GM18519 (cell line): Measurements from ENCODE around the gene CHST6.
"Not testable (repeated sequence)": the region's sequence is repeated elsewhere in the genome, so short reads cannot be mapped to it uniquely, and the experiment has no call there.

Experiments used
- ATAC-seq: cut with Tn5 transposase; IDR thresholded peaks from one replicate; pipeline ENCODE4 v1.9.1; 2021; ENCODE audit warnings: mild to moderate bottlenecking, moderate library complexity; ENCODE audit not compliant: unreplicated experiment, low FRiP score

CHST6 gene

GRCh38 chr16:75477680-75478473 lies 17.4 kb downstream of the CHST6 start:
- no peak for ATAC-seq

GRCh38 chr16:75476817-75477216 lies 18.4 kb downstream of the CHST6 start:
- no peak for ATAC-seq

- ATAC-seq, result no peak
Observed at GRCh38 chr16:75475420-75475847, 19.8 kb downstream of the CHST6 start.

- ATAC-seq, result no peak
Observed at GRCh38 chr16:75472908-75473877, 22.0 kb downstream of the CHST6 start.

- peak; percentile 75 for ATAC-seq
Observed at GRCh38 chr16:75471723-75472633, 23.3 kb downstream of the CHST6 start.

- ATAC-seq, result no peak
Observed at GRCh38 chr16:75466760-75467159, 28.5 kb downstream of the CHST6 start.

GRCh38 chr16:75464122-75464918 lies 30.9 kb downstream of the CHST6 start, which contains the start of gene TMEM170A:
TSS of gene TMEM170A (minus strand) at chr16:75464689. CDS start at chr16:75464600, 89 bp downstream.
- ATAC-seq, result peak; percentile 87

- ATAC-seq, result peak; percentile 4
Observed at GRCh38 chr16:75463389-75464121, 31.7 kb downstream of the CHST6 start.

- peak; percentile 29 for ATAC-seq
Observed at GRCh38 chr16:75462806-75463205, 32.4 kb downstream of the CHST6 start.

GRCh38 chr16:75461575-75461974 lies 33.7 kb downstream of the CHST6 start:
- ATAC-seq, result no peak

GRCh38 chr16:75460446-75460845 lies 34.8 kb downstream of the CHST6 start:
- ATAC-seq, result no peak

GRCh38 chr16:75459691-75460090 lies 35.5 kb downstream of the CHST6 start:
- no peak for ATAC-seq

GRCh38 chr16:75458439-75458838 lies 36.8 kb downstream of the CHST6 start:
- no peak for ATAC-seq

GRCh38 chr16:75458029-75458428 lies 37.2 kb downstream of the CHST6 start:
- ATAC-seq, result no peak

GRCh38 chr16:75457485-75458021 lies 37.7 kb downstream of the CHST6 start:
- no peak for ATAC-seq

- ATAC-seq, result no peak
Observed at GRCh38 chr16:75456971-75457370, 38.3 kb downstream of the CHST6 start.

GRCh38 chr16:75456486-75456885 lies 38.8 kb downstream of the CHST6 start:
- not testable (repeated sequence) for ATAC-seq

GRCh38 chr16:75455677-75456076 lies 39.6 kb downstream of the CHST6 start:
- no peak for ATAC-seq
